Stimulated activated CD4-positive, alpha-beta T cell treated with anti-CD3 and anti-CD28 coated beads, Interleukin-4, amount 100 ng/mL, for 48 hours (primary cell): ENCODE data around the gene DMXL1.
"Not testable (repeated sequence)": the region's sequence is repeated elsewhere in the genome, so short reads cannot be mapped to it uniquely, and the experiment has no call there.

Experiments
- DNase-seq, 2 donors: peaks; one replicate each; pipeline ENCODE4 v3.0.0-alpha.2; 2020; ENCODE audit warnings: low read depth in 2 of 2

Gene DMXL1

GRCh38 chr5:119063579-119064379 lies 7.1 kb upstream of the DMXL1 start:
- peak in 1 of 2 donors; percentile 23 for DNase-seq

DNA sequence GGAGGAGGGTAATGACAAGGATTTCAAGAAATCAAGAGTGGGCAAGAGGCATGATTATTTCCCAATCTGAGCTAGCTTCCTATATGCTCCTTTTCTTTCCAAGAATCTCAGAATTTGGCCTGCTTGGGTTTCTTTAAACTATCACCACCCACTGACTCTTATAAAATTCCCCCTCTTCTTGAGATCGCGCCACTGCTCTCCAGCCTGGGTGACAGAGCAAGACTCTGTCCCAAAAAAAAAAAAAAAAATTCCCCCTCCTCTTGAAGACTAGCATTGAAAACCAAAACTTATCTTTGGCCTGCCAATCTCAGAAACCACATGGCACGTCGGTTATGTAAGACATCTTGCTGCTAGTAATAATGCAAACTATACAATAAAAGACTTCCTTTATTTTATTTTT lies 3.4 kb upstream of the DMXL1 start:
- no peak for DNase-seq

DNA sequence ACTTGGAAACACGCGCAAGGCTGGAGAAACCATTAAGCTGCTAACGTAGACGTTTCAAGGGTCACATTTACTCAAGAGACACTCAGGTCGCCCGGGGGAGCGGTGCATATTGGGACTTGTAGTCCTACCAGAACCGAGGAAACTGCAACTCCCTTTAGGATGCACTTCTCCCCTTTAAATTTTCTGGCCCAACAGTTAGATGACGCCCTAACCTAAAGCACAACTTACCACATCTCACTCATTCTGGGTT lies 384 bp upstream of the DMXL1 start:
- DNase-seq = peak in 1 of 2 donors; percentile 69

DNA sequence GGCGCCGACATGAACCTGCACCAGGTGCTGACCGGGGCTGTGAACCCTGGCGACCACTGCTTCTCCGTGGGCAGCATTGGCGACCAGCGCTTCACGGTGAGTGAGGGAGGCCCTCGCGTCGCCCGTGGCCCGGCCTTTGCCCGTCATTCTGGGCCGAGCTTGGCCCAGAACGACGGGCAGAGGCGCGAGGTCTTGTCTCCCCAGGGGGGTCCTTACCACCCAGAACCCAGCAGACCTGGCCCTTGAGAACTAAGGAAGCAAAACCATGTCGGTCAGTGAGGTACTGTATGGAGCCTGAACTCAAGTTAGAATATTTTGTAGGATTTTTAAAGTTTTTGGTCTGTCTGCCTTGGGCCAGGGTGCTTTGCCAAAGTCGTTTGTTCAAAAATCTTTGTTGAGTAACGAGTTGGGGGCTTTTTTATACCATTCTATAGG lies 691 bp downstream of the DMXL1 start:
- DNase-seq = no peak

- no peak for DNase-seq
Observed at GRCh38 chr5:119072496-119072895, 1.6 kb downstream of the DMXL1 start.

DNA sequence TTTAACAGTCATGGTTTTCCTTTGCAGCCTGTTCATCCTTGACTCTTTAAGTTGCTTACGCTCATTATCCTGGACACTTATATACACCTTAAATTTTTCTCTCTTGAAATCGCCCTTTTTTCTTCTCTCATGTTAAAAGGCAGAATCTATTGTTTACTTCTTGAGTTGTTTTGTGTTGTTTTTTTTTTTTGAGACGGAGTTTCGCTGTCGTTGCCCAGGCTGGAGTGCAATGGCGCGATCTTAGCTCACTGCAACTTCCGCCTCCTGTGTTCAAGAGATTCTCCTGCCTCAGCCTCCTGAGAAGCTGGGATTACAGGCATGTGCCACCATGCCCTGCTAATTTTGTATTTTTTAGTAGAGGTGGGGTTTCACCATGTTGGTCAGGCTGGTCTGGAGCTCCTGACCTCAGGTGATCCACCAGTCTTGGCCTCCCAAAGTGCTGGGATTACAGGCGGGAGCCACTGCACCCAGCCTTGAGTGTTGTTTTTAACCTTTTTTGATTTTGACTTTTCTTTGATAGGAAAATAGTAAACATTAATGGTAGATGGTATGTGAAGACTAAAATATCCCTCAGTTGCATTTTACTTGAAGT lies 3.0 kb downstream of the DMXL1 start:
- not testable (repeated sequence) for DNase-seq

DNA sequence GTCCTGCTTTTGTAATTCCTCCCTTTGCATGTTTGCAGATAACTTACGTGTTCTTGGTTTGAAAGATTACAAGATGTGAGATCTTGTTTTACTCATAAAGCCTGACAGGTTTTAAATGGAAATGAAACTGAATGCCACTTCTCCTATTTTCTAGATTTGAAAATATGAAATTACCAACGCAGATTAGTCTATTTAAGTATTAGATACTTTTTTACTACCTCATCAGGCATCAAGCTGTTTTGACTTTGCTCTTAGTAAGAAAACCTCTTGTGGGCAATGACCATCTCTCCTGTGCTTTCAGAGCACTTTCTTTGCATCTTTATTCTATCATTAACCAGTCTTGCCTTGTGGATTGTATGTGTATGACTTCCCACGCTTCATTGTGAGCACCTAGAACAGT lies 3.5 kb downstream of the DMXL1 start:
- DNase-seq = no peak

- not testable (repeated sequence) for DNase-seq
Observed at GRCh38 chr5:119075269-119075668, 4.4 kb downstream of the DMXL1 start.

DNA sequence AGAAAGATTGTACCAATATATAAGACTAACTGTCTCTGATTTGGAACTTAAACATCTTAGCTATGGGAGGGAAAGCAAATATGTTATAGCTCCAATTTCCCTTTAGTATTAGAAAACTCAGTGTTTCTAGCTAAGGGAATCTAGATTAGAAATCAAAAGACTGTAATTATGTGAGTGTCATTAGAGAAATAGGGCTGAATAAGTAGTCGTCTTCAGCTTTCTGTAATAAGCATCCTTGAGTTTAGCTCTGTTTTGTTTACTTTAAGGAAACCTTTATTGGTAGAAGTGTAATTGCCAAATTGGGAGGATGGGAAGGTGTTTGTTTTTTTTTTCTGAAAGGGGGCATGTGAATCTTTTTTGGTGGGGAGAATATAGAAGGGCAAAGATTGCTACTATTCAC lies 5.2 kb downstream of the DMXL1 start:
- no peak for DNase-seq

- no peak for DNase-seq
Observed at GRCh38 chr5:119077444-119077843, 6.6 kb downstream of the DMXL1 start.

- DNase-seq = no peak
Observed at GRCh38 chr5:119078071-119078846, 7.4 kb downstream of the DMXL1 start.

DNA sequence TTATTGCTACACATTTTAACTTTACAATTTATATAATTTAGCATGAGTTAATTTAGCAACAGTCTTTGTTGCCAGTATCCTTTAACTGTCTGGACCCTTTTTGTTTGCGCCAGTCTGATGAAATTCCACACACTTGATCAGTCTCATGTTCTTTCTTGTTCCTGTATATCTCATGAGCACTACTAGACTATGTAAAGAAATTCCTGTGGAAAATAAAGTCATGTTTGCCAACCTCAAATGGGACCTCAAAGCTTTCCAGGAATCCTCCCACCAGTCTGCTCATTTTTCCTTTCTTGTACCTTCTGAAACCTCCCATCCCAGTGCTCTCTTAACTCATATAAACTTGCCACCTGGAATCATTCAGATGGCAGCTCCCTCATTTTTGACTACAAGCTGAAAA lies 8.0 kb downstream of the DMXL1 start:
- no peak for DNase-seq

- peak in 1 of 2 donors; percentile 44 for DNase-seq
Observed at GRCh38 chr5:119079318-119079921, 8.5 kb downstream of the DMXL1 start.

- no peak for DNase-seq
Observed at GRCh38 chr5:119080936-119081335, 10.0 kb downstream of the DMXL1 start.

DNA sequence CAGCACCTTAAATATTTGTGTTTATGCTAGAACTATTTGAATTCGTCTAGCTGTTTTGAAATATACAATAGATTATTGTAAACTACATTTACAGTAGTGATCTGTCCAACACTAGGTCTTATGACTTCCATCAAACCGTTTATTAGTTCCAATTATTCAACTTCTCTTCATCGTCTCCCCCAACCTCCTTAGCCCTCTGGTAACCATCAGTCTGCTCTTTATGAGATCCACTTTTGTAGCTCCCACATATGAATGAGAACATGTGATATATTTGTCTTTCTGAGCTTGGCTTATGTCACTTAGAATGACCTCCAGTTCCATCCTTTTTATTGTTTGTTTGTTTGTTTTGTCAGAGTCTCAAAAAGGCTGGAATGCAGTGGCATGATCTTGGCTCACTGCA lies 11.8 kb downstream of the DMXL1 start:
- no peak for DNase-seq

GRCh38 chr5:119083679-119084078 lies 12.8 kb downstream of the DMXL1 start:
- DNase-seq = no peak

- DNase-seq = no peak
Observed at GRCh38 chr5:119088438-119088837, 17.6 kb downstream of the DMXL1 start.

DNA sequence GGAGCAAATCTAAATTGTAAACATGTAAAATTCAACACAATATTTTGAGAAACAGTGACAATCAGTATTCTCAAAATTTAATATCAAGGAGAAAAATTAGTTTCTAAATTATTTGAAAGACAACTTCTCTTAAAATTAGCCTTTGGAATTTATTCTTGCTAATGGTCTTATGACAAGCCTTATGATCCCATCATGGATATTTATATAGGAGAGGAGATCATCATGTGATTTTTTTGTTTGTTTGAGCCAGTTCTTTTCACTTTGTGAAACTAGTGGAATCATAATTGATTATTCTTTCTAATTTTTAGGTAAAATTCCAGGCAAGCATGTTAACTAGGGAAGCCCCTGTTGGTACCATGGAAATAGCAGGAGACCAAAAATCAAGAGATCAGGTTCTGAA lies 24.7 kb downstream of the DMXL1 start:
- no peak for DNase-seq

- no peak for DNase-seq
Observed at GRCh38 chr5:119105971-119106370, 35.1 kb downstream of the DMXL1 start.

GRCh38 chr5:119112151-119112550 lies 41.3 kb downstream of the DMXL1 start:
- DNase-seq = no peak

DNA sequence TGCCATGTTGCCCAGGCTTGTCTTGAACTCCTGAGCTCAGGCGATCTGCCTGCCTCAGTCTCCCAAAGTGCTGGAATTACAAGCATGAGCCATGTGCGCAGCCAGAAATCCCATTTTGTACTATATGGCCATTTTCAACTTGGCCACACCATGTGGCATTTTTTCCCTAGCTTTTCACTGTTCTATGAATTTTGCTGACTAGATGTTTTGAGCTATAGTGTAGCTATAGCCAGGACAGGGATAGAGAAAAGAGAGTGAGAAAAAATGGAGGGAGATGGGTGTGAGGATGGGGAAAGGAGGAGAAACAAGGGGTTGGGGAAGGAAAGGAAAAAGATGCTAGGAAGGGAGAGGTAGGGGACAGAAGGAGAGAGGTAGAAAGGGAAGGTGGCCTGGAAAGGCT lies 46.4 kb downstream of the DMXL1 start:
- no peak for DNase-seq

DNA sequence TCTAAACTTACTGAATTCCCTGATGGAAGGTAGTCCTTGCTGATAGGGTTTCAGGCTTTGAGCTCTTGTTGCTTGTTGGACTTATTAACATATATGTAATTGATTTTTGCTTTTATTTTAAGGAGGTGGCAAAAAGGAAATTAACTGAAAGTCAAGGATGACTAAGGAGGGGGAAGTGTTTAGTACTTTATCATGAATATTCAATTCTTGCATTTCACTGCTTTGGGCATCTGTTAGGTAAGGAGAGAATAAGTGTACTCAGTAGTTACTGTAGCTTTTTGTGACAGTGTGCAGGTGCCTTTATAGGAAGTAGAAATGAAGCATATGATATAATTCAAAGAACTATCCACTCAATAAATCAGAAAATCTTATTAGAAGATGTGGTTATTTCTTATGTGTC lies 47.1 kb downstream of the DMXL1 start:
- DNase-seq = no peak

- DNase-seq = no peak
Observed at GRCh38 chr5:119120893-119121292, 50.0 kb downstream of the DMXL1 start.
